WTC11 (cell line): ENCODE measurements around the gene CLEC2B. TPM values are rescaled to one million over a fixed set of nuclear protein-coding genes. Genes with fewer than 3 reads are reported as not detected.

Experiments used
- ATAC-seq: fragments of 200-7000 bp; cut with Tn5 transposase; 2 replicates; pipeline ENCODE4 v1.10.0; 2021; ENCODE audit warnings: mild to moderate bottlenecking, moderate library complexity
- CTCF ChIA-PET: fragments of 300-600 bp; sonication (Branson Sonifier 250); formaldehyde crosslinking; loops from one replicate; lab custom pipeline; 2021; ENCODE audit warnings: antibody characterized with exemption; lab: Charles Lee
- POLR2A ChIA-PET: fragments of 350-600 bp; sonication (Branson Sonifier 250); formaldehyde crosslinking; loops from one replicate; lab custom pipeline; 2021; ENCODE audit warnings: antibody characterized with exemption; lab: Charles Lee
- DNase-seq: peaks from one replicate; pipeline ENCODE4 v3.0.0; 2021; ENCODE audit warnings: low spot score
- H3K27ac Mint-ChIP-seq: 2 replicates; pipeline ENCODE4 v1.8.0; 2021; ENCODE audit warnings: mixed read lengths
- H3K27me3 Mint-ChIP-seq: 2 replicates; pipeline ENCODE4 v1.8.0; 2021; ENCODE audit warnings: low read depth, mild to moderate bottlenecking, moderate library complexity, mixed read lengths
- H3K36me3 Mint-ChIP-seq: 2 replicates; pipeline ENCODE4 v1.8.0; 2021; ENCODE audit warnings: mixed read lengths
- H3K4me1 Mint-ChIP-seq: 2 replicates; pipeline ENCODE4 v1.8.0; 2022; ENCODE audit warnings: mixed read lengths
- H3K4me3 Mint-ChIP-seq: 2 replicates; pipeline ENCODE4 v1.8.0; 2021; ENCODE audit warnings: mild to moderate bottlenecking, moderate library complexity, mixed read lengths
- H3K9me3 Mint-ChIP-seq: 2 replicates; pipeline ENCODE4 v1.8.0; 2021; ENCODE audit warnings: mixed read lengths
- ARID4B ChIP-seq: sonication (generic); formaldehyde crosslinking; IDR thresholded peaks from 2 replicates; pipeline ENCODE4 v1.8.0; 2023; ENCODE audit warnings: missing genetic modification reagents, mild to moderate bottlenecking, borderline replicate concordance
- ATF2 ChIP-seq: sonication (generic); formaldehyde crosslinking; IDR thresholded peaks from 2 replicates; pipeline ENCODE4 v1.8.1; 2022; ENCODE audit warnings: low read depth, missing genetic modification reagents, borderline replicate concordance
- CDX4 ChIP-seq: fragments of 250-450 bp; sonication (Bioruptor Pico); IDR thresholded peaks from 2 replicates; pipeline ENCODE4 v1.9.0; 2021; ENCODE audit warnings: moderate library complexity, mild to moderate bottlenecking, inconsistent platforms, borderline replicate concordance
- ESRRA ChIP-seq: sonication (generic); formaldehyde crosslinking; IDR thresholded peaks from 2 replicates; pipeline ENCODE4 v1.8.1; 2022; ENCODE audit warnings: mild to moderate bottlenecking, missing genetic modification reagents, borderline replicate concordance
- FOXK1 ChIP-seq: sonication (generic); formaldehyde crosslinking; IDR thresholded peaks from 2 replicates; pipeline ENCODE4 v1.8.0; 2022; ENCODE audit warnings: mild to moderate bottlenecking, moderate library complexity, missing genetic modification reagents
- FOXP4 ChIP-seq: sonication (generic); formaldehyde crosslinking; IDR thresholded peaks from 2 replicates; pipeline ENCODE4 v1.8.0; 2022; ENCODE audit warnings: mild to moderate bottlenecking, missing genetic modification reagents
- IRF1 ChIP-seq: sonication (generic); formaldehyde crosslinking; IDR thresholded peaks from 2 replicates; pipeline ENCODE4 v1.8.0; 2023; ENCODE audit warnings: missing genetic modification reagents
- JUN ChIP-seq: sonication (generic); formaldehyde crosslinking; IDR thresholded peaks from 2 replicates; pipeline ENCODE4 v1.8.0; 2023; ENCODE audit warnings: mild to moderate bottlenecking, missing genetic modification reagents
- MLX ChIP-seq: sonication (generic); formaldehyde crosslinking; IDR thresholded peaks from 2 replicates; pipeline ENCODE4 v1.8.1; 2023; ENCODE audit warnings: mild to moderate bottlenecking, missing genetic modification reagents, moderate library complexity
- MXD4 ChIP-seq: fragments of 250-450 bp; sonication (Bioruptor Pico); IDR thresholded peaks from 2 replicates; pipeline ENCODE4 v1.8.0; 2021; ENCODE audit warnings: mild to moderate bottlenecking, moderate library complexity, borderline replicate concordance
- PREB ChIP-seq: sonication (generic); formaldehyde crosslinking; IDR thresholded peaks from 2 replicates; pipeline ENCODE4 v1.8.1; 2022; ENCODE audit warnings: mild to moderate bottlenecking, missing genetic modification reagents, moderate library complexity, borderline replicate concordance
- RELA ChIP-seq: sonication (generic); formaldehyde crosslinking; IDR thresholded peaks from 2 replicates; pipeline ENCODE4 v1.8.1; 2022; ENCODE audit warnings: missing genetic modification reagents, mild to moderate bottlenecking, borderline replicate concordance
- RORB ChIP-seq: fragments of 250-450 bp; sonication (Bioruptor Pico); IDR thresholded peaks from 2 replicates; pipeline ENCODE4 v1.9.0; 2021; ENCODE audit warnings: mild to moderate bottlenecking
- SMAD3 ChIP-seq: sonication (generic); formaldehyde crosslinking; IDR thresholded peaks from 2 replicates; pipeline ENCODE4 v1.8.0; 2022; ENCODE audit warnings: missing genetic modification reagents, mild to moderate bottlenecking, borderline replicate concordance
- SP1 ChIP-seq: sonication (generic); formaldehyde crosslinking; conservative IDR thresholded peaks from 2 replicates; pipeline ENCODE4 v1.8.1; 2022; ENCODE audit warnings: missing genetic modification reagents
- ZNF425 ChIP-seq: fragments of 250-450 bp; sonication (Bioruptor Pico); conservative IDR thresholded peaks from 2 replicates; pipeline ENCODE4 v1.9.0; 2021; ENCODE audit warnings: mild to moderate bottlenecking
- ZNF671 ChIP-seq: fragments of 250-450 bp; sonication (Bioruptor Pico); IDR thresholded peaks from 2 replicates; pipeline ENCODE4 v1.8.0; 2021; ENCODE audit warnings: mild to moderate bottlenecking
- total RNA-seq: library from RNA; stranded (reverse); gene quantifications from 3 replicates; pipeline ENCODE4 v1.2.3, GENCODE V29; 2021

CLEC2B gene
- total RNA-seq, 1 experiment from 2014 or later = 0.20 TPM

- Mint-ChIP-seq H3K9me3 (no peaks in the 10 kb centered on the region), H3K4me1 (peaks cover 32% of the 10 kb centered on the region), H3K27ac (no peak overlapping the region), H3K27me3 (no peaks in the 10 kb centered on the region)
- no peak for DNase-seq
- TF ChIP-seq MLX (CRISPR knock-in tag) = no peak
- TF ChIP-seq, all 79 proteins: peak for 0
- Mint-ChIP-seq H3K36me3 (no peaks in the 10 kb centered on the region), H3K4me3 (no peak overlapping the region)
- ATAC-seq = no peak
- CTCF ChIA-PET = interaction anchor here (2.0 kb wide), 1 partner anchor 113 kb away, joined by 5 read pairs; no protein-coding TSS in a partner anchor
- POLR2A ChIA-PET = no interaction called here
Observed at GRCh38 chr12:9856151-9856550, 13.0 kb downstream of the CLEC2B start.

GRCh38 chr12:9851927-9852326, 17.2 kb downstream of the CLEC2B start:
- DNase-seq = no peak
- H3K9me3 Mint-ChIP-seq = 0 out of 2 replicates have a peak, but pooled peaks cover 5% of the 10 kb centered on the region
- H3K27me3 Mint-ChIP-seq = peaks cover 8% of the 10 kb centered on the region
- ATAC-seq = no peak
- TF ChIP-seq FOXP4 = no peak
- TF ChIP-seq ESRRA (CRISPR knock-in tag) = no peak
- TF ChIP-seq SMAD3 = no peak
- no peak for TF ChIP-seq JUN (CRISPR knock-in tag)
- no peak for TF ChIP-seq ZNF671
- TF ChIP-seq MXD4 (CRISPR knock-in tag) = no peak
- TF ChIP-seq ATF2 (CRISPR knock-in tag) = no peak
- no peak for TF ChIP-seq SP1 (CRISPR knock-in tag)
- TF ChIP-seq CDX4 = no peak
- TF ChIP-seq ARID4B (CRISPR knock-in tag) = no peak
- no peak for TF ChIP-seq IRF1 (CRISPR knock-in tag)
- no peak for TF ChIP-seq ZNF425 (CRISPR knock-in tag)
- no peak for TF ChIP-seq RORB (CRISPR knock-in tag)
- no peak for TF ChIP-seq PREB (CRISPR knock-in tag)
- no peak for TF ChIP-seq FOXK1 (CRISPR knock-in tag)
- no peak for TF ChIP-seq RELA (CRISPR knock-in tag)
- TF ChIP-seq, all 79 proteins: peak for 0
- POLR2A ChIA-PET = no interaction called here
- peaks cover 32% of the 10 kb centered on the region for H3K4me1 Mint-ChIP-seq
- H3K27ac Mint-ChIP-seq = no peak overlapping the region
- CTCF ChIA-PET = interaction anchor here (0.6 to 2.1 kb wide), 3 partner anchors 38 to 109 kb away, joined by 3 to 6 read pairs (median 3); no protein-coding TSS in a partner anchor
- no peaks in the 10 kb centered on the region for H3K36me3 Mint-ChIP-seq
- H3K4me3 Mint-ChIP-seq = no peak overlapping the region
